Right lobe of liver (tissue), 6 donors: ENCODE data around the gene QSOX1. TPM values are rescaled to one million over a fixed set of nuclear protein-coding genes. Genes with fewer than 3 reads are reported as not detected.

Source experiments
- ATAC-seq, 4 donors: fragments of 200-7000 bp; cut with Tn5 transposase; one replicate each; pipeline ENCODE4 v1.9.1; 2020; ENCODE audit warnings: mild to moderate bottlenecking in 4 of 4, moderate library complexity in 4 of 4
- DNase-seq, 3 donors: peaks; one replicate each; pipeline ENCODE4 v3.0.0-alpha.2; 2020
- H3K27ac ChIP-seq, 3 donors: fragments of 200-600 bp; one replicate each; pipeline ENCODE4 v1.8.0; 2022
- H3K27me3 ChIP-seq, 2 donors: fragments of 200-600 bp; one replicate each; pipeline ENCODE4 v1.8.0; 2022
- H3K36me3 ChIP-seq, 4 donors: fragments of 200-600 bp; sonication (generic) in 1 of 4; one replicate each; pipeline versions ENCODE4 v1.5.1 to v1.8.0; 2017 to 2022; ENCODE audit warnings: control low read depth in 1 of 4
- H3K4me1 ChIP-seq, 4 donors: fragments of 200-600 bp; sonication (generic) in 1 of 4; one replicate each; pipeline versions ENCODE4 v1.5.1 to v1.8.0; 2017 to 2022; ENCODE audit warnings: control low read depth in 1 of 4
- H3K4me3 ChIP-seq, 3 donors: fragments of 200-600 bp; one replicate each; pipeline ENCODE4 v1.8.0; 2022
- H3K9me3 ChIP-seq, 4 donors: fragments of 200-600 bp; sonication (generic) in 1 of 4; one replicate each; pipeline versions ENCODE4 v1.5.1 to v1.8.0; 2017 to 2022; ENCODE audit warnings: control low read depth in 1 of 4
- CTCF ChIP-seq, 4 donors: fragments of 200-600 bp in 3 of 4; fragments of 450-650 bp in 1 of 4; IDR thresholded peaks; one replicate each; pipeline versions ENCODE4 v1.5.1 to v1.8.0; 2016 to 2022; ENCODE audit warnings: antibody characterized with exemption in 4 of 4, mild to moderate bottlenecking in 2 of 4
- POLR2A ChIP-seq: fragments of 450-650 bp; IDR thresholded peaks from one replicate; pipeline ENCODE4 v1.6.1; 2017; ENCODE audit warnings: antibody characterized with exemption, mild to moderate bottlenecking
- WGBS: methylation state at CpG from one replicate; pipeline ENCODE4 v1.1.6; 2018; ENCODE audit warnings: low coverage, low lambda C conversion rate; ENCODE audit not compliant: insufficient coverage; ENCODE audit errors: missing lambda C conversion rate; 5-methylcytosine and 5-hydroxymethylcytosine counted together
- intact Hi-C, 2 donors: fragments of 100-400 bp; cut with DNase I; formaldehyde crosslinking; loops; one replicate each; pipeline versions ENCODE4 v1.11.2 to v1.14.1; 2022
- long read RNA-seq: library from polyadenylated mRNA; unstranded; transcript quantifications from one replicate; pipeline ENCODE4 v2.0.0, GENCODE V29; 2019
- total RNA-seq, 6 experiments: library from RNA; depleted of rRNA in 2 of 6; stranded (reverse); fragments of >200 nt in 2 of 6; fragmentation: NEBNext Ultra II Directional in 3 of 6; extraction: Animal tissue kit (Norgen Biotek cat#: 25700) in 3 of 6; gene quantifications; one replicate each; pipeline versions ENCODE4 v1.1.0 to v1.2.4, GENCODE V29; 2016 to 2023
- donor health status: DM: no; HTN: yes; CAD: no.
- donor health status: DM: no; HTN: no; CAD: no.
- donor health status: DM: no; HTN: no; CAD: no.
- donor health status: DM: no; HTN: yes; CAD: no.
- donor health status: DM: no; HTN: yes; CAD: no.

The QSOX1 gene, protein sequence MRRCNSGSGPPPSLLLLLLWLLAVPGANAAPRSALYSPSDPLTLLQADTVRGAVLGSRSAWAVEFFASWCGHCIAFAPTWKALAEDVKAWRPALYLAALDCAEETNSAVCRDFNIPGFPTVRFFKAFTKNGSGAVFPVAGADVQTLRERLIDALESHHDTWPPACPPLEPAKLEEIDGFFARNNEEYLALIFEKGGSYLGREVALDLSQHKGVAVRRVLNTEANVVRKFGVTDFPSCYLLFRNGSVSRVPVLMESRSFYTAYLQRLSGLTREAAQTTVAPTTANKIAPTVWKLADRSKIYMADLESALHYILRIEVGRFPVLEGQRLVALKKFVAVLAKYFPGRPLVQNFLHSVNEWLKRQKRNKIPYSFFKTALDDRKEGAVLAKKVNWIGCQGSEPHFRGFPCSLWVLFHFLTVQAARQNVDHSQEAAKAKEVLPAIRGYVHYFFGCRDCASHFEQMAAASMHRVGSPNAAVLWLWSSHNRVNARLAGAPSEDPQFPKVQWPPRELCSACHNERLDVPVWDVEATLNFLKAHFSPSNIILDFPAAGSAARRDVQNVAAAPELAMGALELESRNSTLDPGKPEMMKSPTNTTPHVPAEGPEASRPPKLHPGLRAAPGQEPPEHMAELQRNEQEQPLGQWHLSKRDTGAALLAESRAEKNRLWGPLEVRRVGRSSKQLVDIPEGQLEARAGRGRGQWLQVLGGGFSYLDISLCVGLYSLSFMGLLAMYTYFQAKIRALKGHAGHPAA
- 10 to 100 TPM; 25.0 to 68.4 (median 38.6) TPM for total RNA-seq
- long read RNA-seq, partial matches to known transcripts: 0 of 3 reads
- long read RNA-seq, other reads (novel, unspliced or antisense): 1 of 3 reads

GRCh38 chr1:180154325-180155181 is at the start of gene QSOX1:
TSS of gene QSOX1 (plus strand) at chr1:180154869. CDS start at chr1:180154908, 39 bp downstream.
- peak within 1 kb of the TSS; percentile 61 to 71 (median 66) for H3K4me3 ChIP-seq
- no peaks in the 10 kb centered on the region for H3K27me3 ChIP-seq
- H3K27ac ChIP-seq: peak within 1 kb of the TSS; percentile 62 to 83 (median 68)
- ATAC-seq: peak; percentile 72 to 87 (median 81)
- no CpG with 5 or more reads among the region's 100 CpGs for WGBS
- intact Hi-C loops: no loop called here
- no peaks in the 10 kb centered on the region for H3K9me3 ChIP-seq
- H3K4me1 ChIP-seq: peaks cover 0 to 37% (median 16%) of the 10 kb centered on the region in 4 donors
- peak; percentile 20 to 51 (median 21) for TF ChIP-seq CTCF (IDR thresholded peaks at IDR 0.05)
- TF ChIP-seq POLR2A: peak; percentile 84
- H3K36me3 ChIP-seq: no peaks in the 10 kb centered on the region
- peak; percentile 83 to 93 (median 92) for DNase-seq

GRCh38 chr1:180112091-180112490 is 42.6 kb upstream of the QSOX1 start:
- Histone ChIP-seq H3K27me3 (no peaks in the 10 kb centered on the region), H3K27ac (no peak overlapping the region), H3K4me1 (peaks cover 0 to 5% (median 0%) of the 10 kb centered on the region in 4 donors), H3K9me3 (no peaks in the 10 kb centered on the region), H3K36me3 (peaks cover 0 to 32% (median 7%) of the 10 kb centered on the region in 4 donors), H3K4me3 (no peak overlapping the region)
- 94% methylated on average over 2 of the region's 2 CpGs for WGBS
- ATAC-seq (no peak), DNase-seq (no peak)
- TF ChIP-seq CTCF (IDR thresholded peaks at IDR 0.05) (no peak), POLR2A (no peak)
- intact Hi-C loops: no loop called here

GRCh38 chr1:180112984-180113647 is 41.6 kb upstream of the QSOX1 start:
- DNase-seq (no peak), ATAC-seq (no peak)
- TF ChIP-seq POLR2A (no peak), CTCF (IDR thresholded peaks at IDR 0.05) (no peak)
- no peak overlapping the region for H3K4me3 ChIP-seq
- 95% methylated on average over 2 of the region's 2 CpGs for WGBS
- no peaks in the 10 kb centered on the region for H3K9me3 ChIP-seq
- intact Hi-C loops: no loop called here
- H3K27me3 ChIP-seq: no peaks in the 10 kb centered on the region
- H3K27ac ChIP-seq: no peak overlapping the region
- peaks cover 0 to 7% (median 0%) of the 10 kb centered on the region in 4 donors for H3K4me1 ChIP-seq
- H3K36me3 ChIP-seq: peaks cover 0 to 32% (median 7%) of the 10 kb centered on the region in 4 donors
